Neural cell (in vitro differentiated cells): ENCODE results near the gene HBE1. TPM values are rescaled to one million over a fixed set of nuclear protein-coding genes. Genes with fewer than 3 reads are reported as not detected.

ENCODE experiments used
- H2AFZ ChIP-seq: fragments of 200-600, 300-800 bp; sonication (generic), shearing (Covaris generic); 2 replicates; pipeline ENCODE4 v1.6.0; 2014; ENCODE audit warnings: low read depth, mild to moderate bottlenecking, antibody characterized with exemption, low read length, moderate library complexity
- H3F3A ChIP-seq: fragments of 200-600 bp; shearing (Covaris generic); 2 replicates; pipeline ENCODE4 v1.6.1; 2016; ENCODE audit warnings: mild to moderate bottlenecking, moderate library complexity, mixed read lengths, antibody characterized with exemption, low read length; ENCODE audit not compliant: insufficient read depth, poor library complexity, severe bottlenecking
- H3K27ac ChIP-seq: fragments of 200-600, 300-800 bp; sonication (generic), shearing (Covaris generic); 2 replicates; pipeline ENCODE4 v1.5.1; 2014; ENCODE audit warnings: mild to moderate bottlenecking, low read length, moderate library complexity
- H3K27me3 ChIP-seq: fragments of 300-800, 200-600 bp; sonication (generic), shearing (Covaris generic); 2 replicates; pipeline ENCODE4 v1.6.0; 2014; ENCODE audit warnings: mild to moderate bottlenecking, low read depth, low read length, moderate library complexity; ENCODE audit not compliant: insufficient read depth
- H3K36me3 ChIP-seq: fragments of 300-800, 200-600 bp; sonication (generic), shearing (Covaris generic); 2 replicates; pipeline ENCODE4 v1.5.1; 2014; ENCODE audit warnings: mild to moderate bottlenecking, antibody characterized with exemption, low read length, moderate library complexity; ENCODE audit not compliant: insufficient read depth
- H3K4me2 ChIP-seq: fragments of 300-800, 200-600 bp; sonication (generic), shearing (Covaris generic); 2 replicates; pipeline ENCODE4 v1.6.0; 2014; ENCODE audit warnings: mild to moderate bottlenecking, low read length
- H3K4me3 ChIP-seq: fragments of 300-800, 200-600 bp; sonication (generic), shearing (Covaris generic); 2 replicates; pipeline ENCODE4 v1.5.1; 2014; ENCODE audit warnings: mild to moderate bottlenecking, low read length, moderate library complexity
- H3K79me2 ChIP-seq: fragments of 200-600 bp; shearing (Covaris generic); replicated peaks from 2 replicates; pipeline ENCODE4 v1.6.0; 2014; ENCODE audit warnings: mild to moderate bottlenecking, low read length, moderate library complexity; ENCODE audit not compliant: insufficient read depth
- H3K9ac ChIP-seq: fragments of 300-800, 200-600 bp; sonication (generic), shearing (Covaris generic); 2 replicates; pipeline ENCODE4 v1.6.1; 2016; ENCODE audit warnings: mild to moderate bottlenecking, low read length, mixed read lengths
- H3K9me2 ChIP-seq: fragments of 200-600 bp; shearing (Covaris generic); 2 replicates; pipeline ENCODE4 v1.6.1; 2016; ENCODE audit warnings: mild to moderate bottlenecking, low read length, mixed read lengths; ENCODE audit not compliant: insufficient read depth
- H3K9me3 ChIP-seq: fragments of 200-600, 300-800 bp; sonication (generic), shearing (Covaris generic); 2 replicates; pipeline ENCODE4 v1.6.1; 2016; ENCODE audit warnings: mild to moderate bottlenecking, mixed run types, low read length, moderate library complexity, mixed read lengths
- H4K20me1 ChIP-seq: fragments of 200-600 bp; shearing (Covaris generic); 2 replicates; pipeline ENCODE4 v1.6.1; 2016; ENCODE audit warnings: mild to moderate bottlenecking, mixed run types; ENCODE audit not compliant: insufficient read depth
- EP300 ChIP-seq: fragments of 450-650 bp; conservative IDR thresholded peaks from 2 replicates; pipeline ENCODE4 v1.6.1; 2014; ENCODE audit warnings: antibody characterized with exemption, mild to moderate bottlenecking, moderate library complexity; ENCODE audit not compliant: poor library complexity, severe bottlenecking
- EZH2 ChIP-seq: fragments of 200-600, 300-800 bp; shearing (Covaris generic), sonication (generic); IDR thresholded peaks from 2 replicates; pipeline ENCODE4 v1.6.1; 2014; ENCODE audit warnings: antibody characterized with exemption, low read length, borderline replicate concordance, mild to moderate bottlenecking; ENCODE audit not compliant: insufficient read depth, poor library complexity, severe bottlenecking
- MXI1 ChIP-seq: fragments of 450-650 bp; conservative IDR thresholded peaks from 2 replicates; pipeline ENCODE4 v1.6.1; 2014; ENCODE audit warnings: antibody characterized with exemption, mild to moderate bottlenecking; ENCODE audit not compliant: poor library complexity, severe bottlenecking
- POLR2AphosphoS5 ChIP-seq: IDR thresholded peaks from 2 replicates; pipeline ENCODE4 v1.6.1; 2012
- RAD21 ChIP-seq: fragments of 450-650 bp; conservative IDR thresholded peaks from 2 replicates; pipeline ENCODE4 v1.6.1; 2014; ENCODE audit warnings: antibody characterized with exemption, mild to moderate bottlenecking, moderate library complexity
- REST ChIP-seq: IDR thresholded peaks from 2 replicates; pipeline ENCODE4 v1.6.1; 2012; ENCODE audit warnings: borderline replicate concordance
- SMC3 ChIP-seq: fragments of 450-650 bp; conservative IDR thresholded peaks from 2 replicates; pipeline ENCODE4 v1.6.1; 2014; ENCODE audit warnings: antibody characterized with exemption, mild to moderate bottlenecking, moderate library complexity; ENCODE audit not compliant: poor library complexity
- TAF1 ChIP-seq: IDR thresholded peaks from 2 replicates; pipeline ENCODE4 v1.6.1; 2012; ENCODE audit warnings: low read depth
- polyA plus RNA-seq: library from polyadenylated mRNA; depleted of rRNA; stranded (reverse); fragments of >200 nt; gene quantifications from 2 replicates; pipeline ENCODE4 v1.2.3, GENCODE V29; 2014
- TF ChIP-seq, protein P1 (sequence below): fragments of 450-650 bp; IDR thresholded peaks from 2 replicates; pipeline ENCODE4 v1.5.1; 2014; ENCODE audit warnings: antibody characterized with exemption, mild to moderate bottlenecking, moderate library complexity; ENCODE audit not compliant: poor library complexity, severe bottlenecking

HBE1 gene
- polyA plus RNA-seq, 1 donor from 2014 or later, result not detected

GRCh38 chr11:5290106-5290505 is 20.4 kb upstream of the HBE1 start:
- Histone ChIP-seq H3K79me2 (no peaks in the 10 kb centered on the region), H3K27me3 (no peaks in the 10 kb centered on the region), H3K36me3 (no peaks in the 10 kb centered on the region), H3K4me3 (no peak overlapping the region), H3K9ac (no peak overlapping the region), H3K4me2 (no peak overlapping the region), H3K27ac (no peak overlapping the region), H4K20me1 (no peaks in the 10 kb centered on the region), H2AFZ (no peak overlapping the region), H3K9me2 (no peaks in the 10 kb centered on the region), H3F3A (no peaks in the 10 kb centered on the region), H3K9me3 (no peaks in the 10 kb centered on the region)
- TF ChIP-seq MXI1, result no peak
- TF ChIP-seq POLR2AphosphoS5, result no peak
- TF ChIP-seq RAD21, result no peak
- TF ChIP-seq TAF1, result no peak
- TF ChIP-seq SMC3, result no peak
- TF ChIP-seq EZH2, result no peak
- TF ChIP-seq, protein P1, sequence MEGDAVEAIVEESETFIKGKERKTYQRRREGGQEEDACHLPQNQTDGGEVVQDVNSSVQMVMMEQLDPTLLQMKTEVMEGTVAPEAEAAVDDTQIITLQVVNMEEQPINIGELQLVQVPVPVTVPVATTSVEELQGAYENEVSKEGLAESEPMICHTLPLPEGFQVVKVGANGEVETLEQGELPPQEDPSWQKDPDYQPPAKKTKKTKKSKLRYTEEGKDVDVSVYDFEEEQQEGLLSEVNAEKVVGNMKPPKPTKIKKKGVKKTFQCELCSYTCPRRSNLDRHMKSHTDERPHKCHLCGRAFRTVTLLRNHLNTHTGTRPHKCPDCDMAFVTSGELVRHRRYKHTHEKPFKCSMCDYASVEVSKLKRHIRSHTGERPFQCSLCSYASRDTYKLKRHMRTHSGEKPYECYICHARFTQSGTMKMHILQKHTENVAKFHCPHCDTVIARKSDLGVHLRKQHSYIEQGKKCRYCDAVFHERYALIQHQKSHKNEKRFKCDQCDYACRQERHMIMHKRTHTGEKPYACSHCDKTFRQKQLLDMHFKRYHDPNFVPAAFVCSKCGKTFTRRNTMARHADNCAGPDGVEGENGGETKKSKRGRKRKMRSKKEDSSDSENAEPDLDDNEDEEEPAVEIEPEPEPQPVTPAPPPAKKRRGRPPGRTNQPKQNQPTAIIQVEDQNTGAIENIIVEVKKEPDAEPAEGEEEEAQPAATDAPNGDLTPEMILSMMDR, result no peak
- no peak for TF ChIP-seq EP300
- TF ChIP-seq REST, result no peak

DNA sequence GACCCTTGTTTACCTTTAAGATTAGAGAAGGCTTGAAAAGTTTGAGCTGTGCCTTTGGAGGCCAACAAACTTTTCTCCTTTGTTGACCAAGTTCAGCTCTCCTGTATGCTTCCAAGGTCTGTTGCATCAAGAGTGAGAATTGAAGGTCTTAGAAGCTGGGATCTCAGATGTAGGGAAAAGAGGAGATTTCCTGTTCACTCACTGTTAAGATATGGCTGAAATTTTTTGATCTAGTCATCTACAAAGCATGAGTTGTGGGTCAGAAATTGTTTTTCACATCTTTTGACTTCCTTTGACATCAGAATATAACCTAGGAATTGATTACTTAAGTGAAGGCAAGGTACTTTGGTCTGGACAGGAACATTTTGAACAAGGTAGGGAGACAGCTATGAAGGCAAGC is 20.0 kb upstream of the HBE1 start:
- no peaks in the 10 kb centered on the region for H3K9me2 ChIP-seq
- no peak overlapping the region for H3K4me2 ChIP-seq
- no peak overlapping the region for H3K4me3 ChIP-seq
- H3K36me3 ChIP-seq, result no peaks in the 10 kb centered on the region
- H3K9me3 ChIP-seq, result no peaks in the 10 kb centered on the region
- H4K20me1 ChIP-seq, result no peaks in the 10 kb centered on the region
- H3K27ac ChIP-seq, result no peak overlapping the region
- H3F3A ChIP-seq, result no peaks in the 10 kb centered on the region
- H2AFZ ChIP-seq, result no peak overlapping the region
- no peak overlapping the region for H3K9ac ChIP-seq
- H3K79me2 ChIP-seq, result no peaks in the 10 kb centered on the region
- TF ChIP-seq, protein P1, result no peak
- no peak for TF ChIP-seq EZH2
- no peak for TF ChIP-seq RAD21
- TF ChIP-seq MXI1, result no peak
- TF ChIP-seq EP300, result no peak
- no peak for TF ChIP-seq SMC3
- no peak for TF ChIP-seq POLR2AphosphoS5
- TF ChIP-seq REST, result no peak
- no peak for TF ChIP-seq TAF1
- no peaks in the 10 kb centered on the region for H3K27me3 ChIP-seq
